ENCODE results near the gene DCN. TPM values are rescaled to one million over a fixed set of nuclear protein-coding genes. Genes with fewer than 3 reads are reported as not detected.

The DCN gene, protein sequence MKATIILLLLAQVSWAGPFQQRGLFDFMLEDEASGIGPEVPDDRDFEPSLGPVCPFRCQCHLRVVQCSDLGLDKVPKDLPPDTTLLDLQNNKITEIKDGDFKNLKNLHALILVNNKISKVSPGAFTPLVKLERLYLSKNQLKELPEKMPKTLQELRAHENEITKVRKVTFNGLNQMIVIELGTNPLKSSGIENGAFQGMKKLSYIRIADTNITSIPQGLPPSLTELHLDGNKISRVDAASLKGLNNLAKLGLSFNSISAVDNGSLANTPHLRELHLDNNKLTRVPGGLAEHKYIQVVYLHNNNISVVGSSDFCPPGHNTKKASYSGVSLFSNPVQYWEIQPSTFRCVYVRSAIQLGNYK
- 1,107 and 1,400 TPM in 2 replicates for total RNA-seq

DNA sequence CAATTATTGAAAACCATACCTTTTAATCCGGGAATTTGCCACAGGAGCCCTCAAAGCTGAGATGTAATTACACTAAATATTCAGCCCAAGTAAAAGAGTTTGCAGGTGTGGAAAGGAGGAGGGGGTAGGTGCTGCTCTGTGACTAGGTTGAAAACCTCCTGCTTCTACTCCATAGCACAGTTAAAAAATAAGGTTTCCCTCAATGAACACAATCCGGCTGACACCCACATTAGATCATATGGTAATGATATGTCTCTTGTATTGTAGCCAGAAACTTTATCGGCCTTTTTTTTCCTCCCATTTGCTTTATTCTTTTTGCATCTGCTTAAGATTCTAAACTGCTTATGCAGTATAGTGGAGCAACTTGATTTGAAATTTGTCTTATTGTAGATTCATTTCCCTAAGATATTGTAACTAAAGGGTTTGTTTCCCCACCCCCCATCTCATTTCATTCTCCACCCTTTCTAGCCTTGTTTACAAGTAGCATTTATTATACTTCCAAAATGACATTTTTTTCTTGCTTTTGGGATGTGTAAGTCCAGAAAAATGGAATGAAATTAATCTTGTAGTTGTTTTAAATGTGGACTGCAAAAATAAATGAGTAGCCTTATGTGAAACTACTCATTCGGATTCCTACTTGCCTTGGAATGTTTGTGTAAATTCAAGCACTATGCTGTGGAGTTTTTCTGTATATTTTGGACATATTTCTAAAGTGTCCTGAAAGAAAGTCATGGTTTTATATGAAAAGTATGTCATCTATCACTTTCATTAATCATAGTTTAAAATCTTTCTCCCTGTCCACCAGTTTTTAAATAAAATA is at the start of gene DCN:
Gene DCN (minus strand): TSS at position 182 of the 820 bp plus-strand sequence. CDS start 4,265 bp downstream, outside the sequence.
- Histone ChIP-seq H3K36me3 (ENCODE audit: insufficient read depth, low read length) (no peaks in the 10 kb centered on the region), H4K20me1 (ENCODE audit: insufficient read depth, low read length) (no peaks in the 10 kb centered on the region), H3K4me2 (ENCODE audit: insufficient read depth, low read length) (peak within 1 kb of the TSS; percentile 76), H2AFZ (ENCODE audit: low read length) (peak within 1 kb of the TSS; percentile 79), H3K27me3 (ENCODE audit: insufficient read depth, low read length) (no peaks in the 10 kb centered on the region), H3K9me3 (ENCODE audit: low read depth, low read length) (no peaks in the 10 kb centered on the region), H3K4me1 (ENCODE audit: insufficient read depth, low read length) (peaks cover 39% of the 10 kb centered on the region), H3K4me3 (ENCODE audit: insufficient read depth, low read length) (peak within 1 kb of the TSS; percentile 73), H3K27ac (ENCODE audit: low read depth, low read length) (peak within 1 kb of the TSS; percentile 70), H3K79me2 (ENCODE audit: insufficient read depth, low read length) (peaks cover 30% of the 10 kb centered on the region)
- DNase-seq (ENCODE audit: insufficient read length, low spot score, missing footprints), result no peak
- no peak for TF ChIP-seq CTCF (IDR thresholded peaks at IDR 0.05; ENCODE audit: extremely low read depth, low read depth, low read length)

DNA sequence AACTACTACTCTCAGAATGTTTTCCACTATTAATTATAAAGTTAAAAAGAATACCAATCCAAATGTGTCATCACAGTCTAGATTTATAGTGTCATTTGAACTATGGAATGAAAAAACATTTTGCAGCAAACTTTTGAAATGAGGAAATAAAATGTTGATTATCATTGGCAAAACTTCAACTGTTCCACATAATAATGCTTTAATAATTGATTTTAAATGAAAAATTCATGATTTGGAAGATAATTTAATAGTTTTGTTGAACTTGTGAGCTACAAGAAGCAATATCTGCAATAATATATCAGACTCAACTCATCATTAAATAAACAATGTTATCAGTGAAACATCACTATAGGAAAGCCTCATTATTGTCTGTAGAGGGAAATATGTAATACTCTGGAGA is 48.2 kb upstream of the DCN start:
- TF ChIP-seq CTCF (IDR thresholded peaks at IDR 0.05; ENCODE audit: extremely low read depth, low read depth, low read length), result no peak
- H4K20me1 ChIP-seq (ENCODE audit: insufficient read depth, low read length), result no peaks in the 10 kb centered on the region
- H3K4me2 ChIP-seq (ENCODE audit: insufficient read depth, low read length), result no peak overlapping the region
- no peak for DNase-seq (ENCODE audit: insufficient read length, low spot score, missing footprints)
- no peaks in the 10 kb centered on the region for H3K36me3 ChIP-seq (ENCODE audit: insufficient read depth, low read length)
- no peaks in the 10 kb centered on the region for H3K27me3 ChIP-seq (ENCODE audit: insufficient read depth, low read length)
- H3K4me1 ChIP-seq (ENCODE audit: insufficient read depth, low read length), result no peaks in the 10 kb centered on the region
- H3K79me2 ChIP-seq (ENCODE audit: insufficient read depth, low read length), result no peaks in the 10 kb centered on the region
- no peaks in the 10 kb centered on the region for H3K9me3 ChIP-seq (ENCODE audit: low read depth, low read length)
- no peak overlapping the region for H3K27ac ChIP-seq (ENCODE audit: low read depth, low read length)
- no peak overlapping the region for H2AFZ ChIP-seq (ENCODE audit: low read length)
- H3K4me3 ChIP-seq (ENCODE audit: insufficient read depth, low read length), result no peak overlapping the region

DNA sequence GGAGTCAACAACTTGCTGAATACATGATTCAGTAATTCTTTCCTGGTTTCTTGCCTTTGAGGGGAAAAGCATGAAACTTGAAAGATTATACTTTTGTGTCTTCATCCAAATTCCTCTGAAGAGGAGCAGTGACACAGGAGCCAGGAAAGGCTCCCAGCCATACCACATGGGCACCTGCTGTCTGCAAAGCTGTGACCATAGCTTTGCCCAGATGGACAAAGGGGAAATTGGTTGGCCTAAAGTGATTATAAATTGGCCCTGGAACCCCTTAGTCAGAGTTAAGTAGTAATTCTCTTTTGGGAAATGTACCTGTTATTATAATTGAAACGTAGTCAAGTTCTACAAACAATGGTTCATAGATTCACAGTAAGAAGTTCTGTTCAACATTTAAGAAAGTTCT is 44.3 kb upstream of the DCN start:
- H3K27ac ChIP-seq (ENCODE audit: low read depth, low read length), result no peak overlapping the region
- H3K27me3 ChIP-seq (ENCODE audit: insufficient read depth, low read length), result no peaks in the 10 kb centered on the region
- H2AFZ ChIP-seq (ENCODE audit: low read length), result no peak overlapping the region
- H3K9me3 ChIP-seq (ENCODE audit: low read depth, low read length), result no peaks in the 10 kb centered on the region
- H3K4me3 ChIP-seq (ENCODE audit: insufficient read depth, low read length), result no peak overlapping the region
- TF ChIP-seq CTCF (IDR thresholded peaks at IDR 0.05; ENCODE audit: extremely low read depth, low read depth, low read length), result no peak
- no peaks in the 10 kb centered on the region for H4K20me1 ChIP-seq (ENCODE audit: insufficient read depth, low read length)
- H3K36me3 ChIP-seq (ENCODE audit: insufficient read depth, low read length), result no peaks in the 10 kb centered on the region
- H3K4me2 ChIP-seq (ENCODE audit: insufficient read depth, low read length), result no peak overlapping the region
- no peaks in the 10 kb centered on the region for H3K79me2 ChIP-seq (ENCODE audit: insufficient read depth, low read length)
- DNase-seq (ENCODE audit: insufficient read length, low spot score, missing footprints), result no peak
- H3K4me1 ChIP-seq (ENCODE audit: insufficient read depth, low read length), result peaks cover 11% of the 10 kb centered on the region

DNA sequence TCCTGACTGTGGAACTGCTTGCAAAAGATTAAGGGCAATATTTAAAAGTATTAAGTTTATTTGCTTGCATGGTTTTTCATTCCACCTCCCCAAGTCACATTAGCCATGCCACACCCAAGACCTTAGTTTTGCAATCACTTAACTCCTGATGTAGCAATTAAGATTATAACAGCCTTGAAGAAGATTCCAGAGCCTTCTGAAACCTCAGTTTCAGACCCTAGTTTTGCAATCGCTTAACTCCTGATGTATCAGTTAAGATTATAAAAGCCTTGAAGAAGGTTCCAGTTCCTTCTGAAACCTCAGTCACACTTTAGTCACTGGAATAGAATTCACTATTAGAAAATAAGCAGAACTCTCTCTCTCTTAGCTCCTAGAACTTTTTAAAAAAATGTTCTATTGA is 42.7 kb upstream of the DCN start:
- no peak overlapping the region for H3K4me3 ChIP-seq (ENCODE audit: insufficient read depth, low read length)
- no peak overlapping the region for H3K4me2 ChIP-seq (ENCODE audit: insufficient read depth, low read length)
- no peaks in the 10 kb centered on the region for H3K36me3 ChIP-seq (ENCODE audit: insufficient read depth, low read length)
- no peaks in the 10 kb centered on the region for H3K9me3 ChIP-seq (ENCODE audit: low read depth, low read length)
- DNase-seq (ENCODE audit: insufficient read length, low spot score, missing footprints), result no peak
- no peak overlapping the region for H2AFZ ChIP-seq (ENCODE audit: low read length)
- no peaks in the 10 kb centered on the region for H3K27me3 ChIP-seq (ENCODE audit: insufficient read depth, low read length)
- TF ChIP-seq CTCF (IDR thresholded peaks at IDR 0.05; ENCODE audit: extremely low read depth, low read depth, low read length), result no peak
- H3K27ac ChIP-seq (ENCODE audit: low read depth, low read length), result no peak overlapping the region
- no peaks in the 10 kb centered on the region for H3K79me2 ChIP-seq (ENCODE audit: insufficient read depth, low read length)
- peaks cover 11% of the 10 kb centered on the region for H3K4me1 ChIP-seq (ENCODE audit: insufficient read depth, low read length)
- no peaks in the 10 kb centered on the region for H4K20me1 ChIP-seq (ENCODE audit: insufficient read depth, low read length)

Data from osteoblast (primary cell).